Skeletal muscle tissue (tissue), 4 donors: ENCODE results near the gene CMSS1. TPM values are rescaled to one million over a fixed set of nuclear protein-coding genes. Genes with fewer than 3 reads are reported as not detected.

Experiments used
- H3K27ac ChIP-seq: one replicate; pipeline ENCODE4 v1.7.0; 2013; ENCODE audit warnings: mild to moderate bottlenecking, low read depth, low read length, inconsistent platforms
- H3K27me3 ChIP-seq, 3 donors: one replicate each; pipeline ENCODE4 v1.7.0; 2013; ENCODE audit warnings: low read length in 3 of 3; ENCODE audit not compliant: control insufficient read depth in 3 of 3, insufficient read depth in 3 of 3
- H3K36me3 ChIP-seq, 3 donors: one replicate each; pipeline ENCODE4 v1.7.0; 2013; ENCODE audit warnings: low read length in 3 of 3; ENCODE audit not compliant: control insufficient read depth in 3 of 3, insufficient read depth in 3 of 3
- H3K4me1 ChIP-seq, 3 donors: one replicate each; pipeline ENCODE4 v1.7.0; 2013; ENCODE audit warnings: low read length in 3 of 3, mild to moderate bottlenecking in 3 of 3; ENCODE audit not compliant: control insufficient read depth in 3 of 3, insufficient read depth in 3 of 3
- H3K4me3 ChIP-seq, 3 donors: one replicate each; pipeline ENCODE4 v1.7.0; 2013; ENCODE audit warnings: low read length in 3 of 3
- H3K9ac ChIP-seq, 3 donors: one replicate each; pipeline ENCODE4 v1.7.0; 2013; ENCODE audit warnings: low read length in 3 of 3, mild to moderate bottlenecking in 3 of 3, moderate library complexity in 2 of 3, low read depth in 1 of 3
- H3K9me3 ChIP-seq, 3 donors: one replicate each; pipeline ENCODE4 v1.7.0; 2013; ENCODE audit warnings: low read length in 3 of 3; ENCODE audit not compliant: control insufficient read depth in 3 of 3
- total RNA-seq: library from RNA; depleted of rRNA; stranded (reverse); fragments of >200 nt; gene quantifications from one replicate; pipeline ENCODE4 v1.2.3, GENCODE V29; 2014
- donor health status: Osteomylitis.

The CMSS1 gene
- total RNA-seq, 1 donor from 2014 or later = 8.4 TPM

- Histone ChIP-seq H3K27me3 (no peaks in the 10 kb centered on the region), H3K4me3 (no peak overlapping the region), H3K36me3 (peaks cover 0 to 4% (median 0%) of the 10 kb centered on the region in 3 donors), H3K27ac (no peak overlapping the region), H3K9me3 (no peaks in the 10 kb centered on the region), H3K4me1 (peaks cover 0 to 4% (median 0%) of the 10 kb centered on the region in 3 donors), H3K9ac (no peak overlapping the region)
Measured at GRCh38 chr3:99984668-99985067, 167.0 kb downstream of the CMSS1 start.

- Histone ChIP-seq H3K36me3 (no peaks in the 10 kb centered on the region), H3K27me3 (no peaks in the 10 kb centered on the region), H3K27ac (no peak overlapping the region), H3K4me3 (no peak overlapping the region), H3K9ac (no peak overlapping the region), H3K9me3 (no peaks in the 10 kb centered on the region), H3K4me1 (no peaks in the 10 kb centered on the region)
Measured at GRCh38 chr3:99990179-99990578, 172.5 kb downstream of the CMSS1 start.

GRCh38 chr3:99997293-99997692 is 179.6 kb downstream of the CMSS1 start:
- Histone ChIP-seq H3K4me3 (no peak overlapping the region), H3K36me3 (peaks cover 0 to 4% (median 0%) of the 10 kb centered on the region in 3 donors), H3K4me1 (no peaks in the 10 kb centered on the region), H3K9ac (no peak overlapping the region), H3K27me3 (no peaks in the 10 kb centered on the region), H3K27ac (no peak overlapping the region), H3K9me3 (no peaks in the 10 kb centered on the region)

- no peaks in the 10 kb centered on the region for H3K27me3 ChIP-seq
- no peak overlapping the region for H3K4me3 ChIP-seq
- peaks cover 0 to 10% (median 5%) of the 10 kb centered on the region in 3 donors for H3K36me3 ChIP-seq
- no peak overlapping the region for H3K9ac ChIP-seq
- no peaks in the 10 kb centered on the region for H3K4me1 ChIP-seq
- no peak overlapping the region for H3K27ac ChIP-seq
- no peaks in the 10 kb centered on the region for H3K9me3 ChIP-seq
Measured at GRCh38 chr3:99999536-99999935, 181.9 kb downstream of the CMSS1 start.

GRCh38 chr3:100001083-100001482 is 183.4 kb downstream of the CMSS1 start:
- Histone ChIP-seq H3K9ac (no peak overlapping the region), H3K9me3 (no peaks in the 10 kb centered on the region), H3K4me1 (peaks cover 6 to 14% (median 7%) of the 10 kb centered on the region in 3 donors), H3K4me3 (no peak overlapping the region), H3K36me3 (peaks cover 0 to 10% (median 5%) of the 10 kb centered on the region in 3 donors), H3K27me3 (no peaks in the 10 kb centered on the region), H3K27ac (no peak overlapping the region)

- Histone ChIP-seq H3K4me3 (no peak overlapping the region), H3K9ac (no peak overlapping the region), H3K4me1 (peaks cover 6 to 19% (median 7%) of the 10 kb centered on the region in 3 donors), H3K36me3 (peaks cover 0 to 10% (median 5%) of the 10 kb centered on the region in 3 donors), H3K27me3 (no peaks in the 10 kb centered on the region), H3K27ac (no peak overlapping the region), H3K9me3 (no peaks in the 10 kb centered on the region)
Measured at GRCh38 chr3:100001526-100002270, 184.0 kb downstream of the CMSS1 start.

- H3K27me3 ChIP-seq = no peaks in the 10 kb centered on the region
- no peaks in the 10 kb centered on the region for H3K9me3 ChIP-seq
- no peak overlapping the region for H3K27ac ChIP-seq
- no peak overlapping the region for H3K4me3 ChIP-seq
- H3K36me3 ChIP-seq = peaks cover 0 to 10% (median 5%) of the 10 kb centered on the region in 3 donors
- H3K4me1 ChIP-seq = peaks cover 11 to 28% (median 13%) of the 10 kb centered on the region in 3 donors
- no peak overlapping the region for H3K9ac ChIP-seq
Measured at GRCh38 chr3:100002599-100003350, 185.1 kb downstream of the CMSS1 start.

- no peak overlapping the region for H3K4me3 ChIP-seq
- no peak overlapping the region for H3K27ac ChIP-seq
- no peaks in the 10 kb centered on the region for H3K27me3 ChIP-seq
- H3K4me1 ChIP-seq = peaks cover 17 to 34% (median 18%) of the 10 kb centered on the region in 3 donors
- no peak overlapping the region for H3K9ac ChIP-seq
- H3K36me3 ChIP-seq = peaks cover 0 to 10% (median 5%) of the 10 kb centered on the region in 3 donors
- H3K9me3 ChIP-seq = no peaks in the 10 kb centered on the region
Measured at GRCh38 chr3:100003609-100004503, 186.2 kb downstream of the CMSS1 start.

- Histone ChIP-seq H3K4me1 (peaks cover 18 to 40% (median 23%) of the 10 kb centered on the region in 3 donors), H3K9me3 (no peaks in the 10 kb centered on the region), H3K27ac (peak overlapping the region; percentile 20), H3K4me3 (no peak overlapping the region), H3K27me3 (no peaks in the 10 kb centered on the region), H3K9ac (no peak overlapping the region), H3K36me3 (peaks cover 0 to 5% (median 5%) of the 10 kb centered on the region in 3 donors)
Measured at GRCh38 chr3:100004931-100005330, 187.3 kb downstream of the CMSS1 start.
